Measurements from ENCODE around the gene ABI1.
A peak's percentile ranks its signal among the peaks of the same experiment; 100 is the strongest.

Gene ABI1

DNA sequence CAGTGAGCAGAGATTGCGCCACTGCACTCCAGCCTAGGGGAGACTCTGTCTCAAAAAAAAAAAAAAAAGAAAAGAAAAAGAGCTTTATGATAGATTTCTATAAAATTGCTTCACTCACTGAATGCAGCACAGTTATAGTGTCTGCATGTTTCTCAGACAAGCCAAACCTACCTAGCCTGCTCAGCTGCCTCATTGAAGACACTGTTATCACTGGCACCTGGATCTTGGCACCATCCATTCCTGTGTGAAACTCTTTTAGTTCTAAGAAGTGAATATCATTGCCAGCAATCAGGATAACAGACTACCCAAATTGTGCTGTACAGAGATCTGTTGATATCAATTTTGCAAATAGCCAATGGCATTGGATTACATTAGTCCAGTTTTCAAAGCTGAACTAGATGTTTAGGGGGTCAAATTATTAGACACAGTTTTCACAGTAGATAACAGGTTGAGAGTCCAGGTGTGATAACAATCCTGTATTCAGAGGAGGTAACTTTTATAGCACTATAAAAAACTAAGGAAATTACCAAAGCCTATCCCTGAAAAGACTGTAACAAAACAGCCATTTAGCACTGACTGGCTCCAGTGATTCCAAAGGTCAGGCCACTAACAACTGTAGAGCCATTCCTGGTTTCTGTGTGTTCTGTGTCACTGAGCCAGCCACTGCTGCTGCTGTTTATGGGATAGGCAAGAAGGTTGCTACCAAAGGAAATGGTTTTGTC lies 146.2 kb downstream of the ABI1 start:
- no peak for DNase-seq (ENCODE audit: low read depth)

GRCh38 chr10:26711324-26711723 lies 149.4 kb downstream of the ABI1 start:
- no peak for DNase-seq (ENCODE audit: low read depth)

DNA sequence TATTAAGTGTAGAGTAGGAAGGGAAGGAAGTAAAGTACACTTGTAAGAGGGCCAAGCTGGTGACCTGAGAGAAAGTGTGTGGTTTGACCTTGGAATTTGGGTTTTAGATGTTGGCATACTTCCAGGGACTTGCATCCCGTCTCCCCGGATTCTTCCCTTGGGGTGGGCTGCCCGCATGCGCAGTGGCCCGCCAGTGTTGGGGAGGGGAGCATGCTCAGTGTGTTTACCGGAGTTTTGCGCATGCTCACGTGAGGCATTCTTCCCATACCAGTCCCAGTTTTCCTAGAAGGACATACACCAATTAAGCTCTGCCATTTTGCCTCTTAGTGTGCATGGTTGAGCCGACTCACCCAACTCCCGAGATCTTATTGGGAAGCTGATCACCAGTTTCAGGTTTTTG lies 153.8 kb downstream of the ABI1 start:
- DNase-seq (ENCODE audit: low read depth) = no peak

DNA sequence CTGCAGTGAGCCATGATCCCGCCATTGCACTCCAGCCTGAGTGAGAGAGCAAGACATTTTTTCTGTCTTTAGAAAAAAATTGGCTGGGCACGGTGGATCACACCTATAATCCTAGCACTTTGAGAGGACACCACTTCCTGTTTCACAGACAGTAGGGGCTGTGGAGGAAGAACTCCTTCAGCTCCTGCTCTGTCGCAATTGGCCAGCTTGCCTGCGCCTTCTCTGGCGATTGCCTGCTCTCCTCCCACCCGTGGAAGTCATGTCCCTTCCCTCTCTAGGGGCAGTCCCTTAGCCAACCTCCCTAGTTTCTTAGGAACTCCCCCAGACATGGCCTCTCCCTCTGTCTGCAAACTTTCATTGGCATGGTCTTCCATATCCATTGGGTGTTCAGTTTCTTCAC lies 154.6 kb downstream of the ABI1 start:
- DNase-seq (ENCODE audit: low read depth) = no peak

- no peak for DNase-seq (ENCODE audit: low read depth)
Observed at GRCh38 chr10:26703974-26704373, 156.8 kb downstream of the ABI1 start.

DNA sequence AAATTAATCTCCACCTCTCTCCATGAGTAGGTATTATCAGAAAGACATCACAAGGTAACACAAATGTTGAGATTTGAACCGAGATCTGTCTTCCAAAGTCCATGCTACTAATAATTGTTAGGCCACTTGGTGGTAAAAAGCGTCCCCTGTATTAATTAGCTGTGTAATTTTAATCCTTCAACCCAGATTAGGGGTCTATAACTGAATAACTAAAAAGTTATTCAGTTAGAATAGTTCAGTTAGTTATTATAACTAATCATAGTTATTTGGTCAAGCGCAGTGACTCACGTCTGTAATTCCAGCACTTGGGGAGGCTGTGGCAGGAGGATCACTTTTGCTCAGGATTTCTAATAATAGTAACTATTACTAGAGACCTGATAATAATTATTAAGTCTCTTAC lies 157.7 kb downstream of the ABI1 start:
- DNase-seq (ENCODE audit: low read depth) = no peak

- DNase-seq (ENCODE audit: low read depth) = no peak
Observed at GRCh38 chr10:26700884-26701630, 159.7 kb downstream of the ABI1 start.

DNA sequence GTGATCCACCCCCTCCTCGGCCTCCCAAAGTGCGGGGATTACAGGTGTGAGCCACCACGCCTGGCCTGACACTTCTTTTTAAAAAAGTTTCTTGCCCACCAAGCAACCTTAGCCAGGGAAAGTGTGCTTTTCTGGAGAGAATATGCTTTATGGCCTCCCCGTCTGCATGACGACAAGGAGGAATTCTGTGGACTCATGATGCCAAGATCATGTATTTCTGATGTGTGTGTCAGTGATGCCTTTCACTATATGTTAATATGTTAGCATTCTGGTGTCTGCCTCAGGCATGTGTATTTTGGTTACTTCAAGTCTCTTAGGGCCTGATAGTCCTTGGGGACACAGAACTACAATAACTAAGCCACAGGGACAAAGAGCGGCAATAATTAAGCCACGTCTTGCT lies 161.1 kb downstream of the ABI1 start:
- DNase-seq (ENCODE audit: low read depth) = no peak

DNA sequence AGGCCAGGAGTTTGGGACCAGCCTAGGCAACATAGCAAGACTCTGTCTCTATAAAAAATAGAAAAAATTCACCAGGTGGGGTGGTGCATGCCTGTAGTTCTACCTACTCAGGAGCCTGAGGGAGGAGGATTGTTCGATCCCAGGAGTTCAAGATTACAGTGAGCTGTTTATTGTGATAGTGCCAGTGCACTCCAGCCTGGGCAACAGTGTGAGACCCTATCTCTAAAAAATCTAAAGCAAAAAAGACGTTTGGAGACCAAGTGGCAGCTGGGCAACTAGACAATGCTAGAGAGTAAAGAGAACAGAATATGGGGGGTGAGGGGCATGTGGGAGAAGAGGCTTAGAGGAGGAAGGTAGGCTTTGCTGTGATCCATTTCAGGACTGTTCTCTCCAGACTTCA lies 161.8 kb downstream of the ABI1 start:
- DNase-seq (ENCODE audit: low read depth) = no peak

DNA sequence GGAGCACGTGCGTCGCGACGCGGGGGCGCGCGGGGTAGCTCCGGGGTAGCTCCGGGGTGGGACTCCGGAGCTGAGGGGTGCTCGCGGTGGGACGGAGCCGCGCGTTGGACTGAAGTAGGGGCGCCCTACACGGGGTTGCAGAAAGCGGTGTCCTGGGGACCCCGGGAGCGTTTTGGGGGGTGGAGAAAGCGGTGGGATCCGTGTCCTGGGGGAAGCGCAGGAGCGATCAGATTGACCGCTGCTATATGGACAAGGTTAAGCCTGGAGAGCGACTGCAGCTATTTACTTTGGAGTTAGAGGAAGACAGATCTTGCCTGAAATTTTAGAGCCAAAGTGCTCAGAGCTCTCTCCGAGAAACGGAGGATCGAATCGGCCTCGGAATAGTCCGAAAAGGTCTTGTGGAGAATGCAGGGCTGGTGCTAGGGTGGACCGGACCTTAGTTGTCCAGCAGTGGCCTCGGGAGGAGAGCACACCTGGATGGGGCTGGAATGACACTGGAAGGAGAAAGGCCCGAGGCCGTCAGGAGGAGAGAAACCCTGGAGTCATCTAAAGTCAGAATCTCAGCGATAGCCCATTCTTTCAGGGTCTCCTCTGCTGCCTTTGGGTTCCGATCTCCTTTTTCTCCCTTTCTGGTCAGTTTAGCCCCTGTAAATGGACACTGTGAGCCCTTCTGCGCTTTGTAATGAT lies 162.7 kb downstream of the ABI1 start:
- no peak for DNase-seq (ENCODE audit: low read depth)

GRCh38 chr10:26697163-26697921 lies 163.4 kb downstream of the ABI1 start, which contains the start of gene PDSS1:
TSS of gene PDSS1 (plus strand) at chr10:26697701. CDS start at chr10:26697712, 11 bp downstream.
- DNase-seq (ENCODE audit: low read depth) = peak; percentile 34

GRCh38 chr10:26696786-26697162 lies 164.0 kb downstream of the ABI1 start:
- DNase-seq (ENCODE audit: low read depth) = no peak

All from GM04504 (cell line).